Measurements from ENCODE around the gene SH3TC1. TPM values are rescaled to one million over a fixed set of nuclear protein-coding genes. Genes with fewer than 3 reads are reported as not detected.

SH3TC1 gene
- total RNA-seq, 1 donor from 2014 or later: 23.2 TPM

DNA sequence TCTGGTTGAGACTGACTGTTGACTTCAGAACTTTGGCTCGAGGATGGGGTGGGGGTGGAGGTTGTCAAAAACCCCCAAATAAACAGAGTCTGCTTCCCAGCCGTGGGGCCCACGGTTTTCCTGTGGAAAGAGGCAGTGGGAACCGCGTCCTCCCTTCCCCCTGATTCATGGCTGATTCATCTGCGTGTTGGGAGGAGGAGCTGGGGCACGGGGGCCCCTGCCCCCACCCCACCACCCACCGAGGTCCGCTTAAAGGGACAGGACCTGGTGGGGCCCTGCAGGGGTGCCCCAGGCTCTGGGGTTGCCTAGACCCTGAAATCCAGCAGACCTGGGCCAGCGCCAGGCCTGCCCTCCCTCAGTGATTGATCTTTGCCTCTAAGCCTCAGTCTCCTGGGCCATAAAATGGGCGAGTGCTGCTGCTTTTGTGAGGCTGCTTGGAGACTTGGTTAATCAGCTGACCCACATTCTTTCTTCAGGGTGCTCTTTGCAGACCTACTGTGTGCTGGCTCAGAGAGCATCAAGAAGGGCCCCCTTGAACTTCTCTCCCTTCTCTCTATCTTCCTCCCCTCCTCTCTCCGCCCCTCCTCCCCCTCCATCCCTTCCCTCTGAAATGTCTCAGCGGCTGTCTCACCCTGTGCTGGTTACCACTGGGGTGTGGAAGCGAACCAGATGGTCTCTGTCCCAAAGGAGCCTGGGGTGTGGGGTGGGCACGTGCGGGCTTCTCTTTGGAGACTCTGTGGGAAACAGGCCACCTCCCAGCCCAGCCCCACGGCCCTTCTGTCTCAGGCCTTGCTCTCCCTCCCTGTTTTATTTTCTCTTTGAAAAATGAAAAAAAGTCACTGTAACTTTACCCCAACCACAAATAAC is 79.6 kb downstream of the SH3TC1 start:
- no peak for TF ChIP-seq CTCF (IDR thresholded peaks at IDR 0.05; ENCODE audit: unreplicated experiment)
- no peak for DNase-seq (ENCODE audit: low spot score in 2 of 2, unreplicated experiment in 2 of 2)
- H3K27me3 Mint-ChIP-seq (ENCODE audit: low read depth): no peaks in the 10 kb centered on the region
- no peak overlapping the region for H3K4me3 Mint-ChIP-seq
- no peaks in the 10 kb centered on the region for H3K36me3 Mint-ChIP-seq
- H3K27ac Mint-ChIP-seq: peak overlapping the region; percentile 80
- peaks cover 36% of the 10 kb centered on the region for H3K4me1 Mint-ChIP-seq
- no peaks in the 10 kb centered on the region for H3K9me3 Mint-ChIP-seq

DNA sequence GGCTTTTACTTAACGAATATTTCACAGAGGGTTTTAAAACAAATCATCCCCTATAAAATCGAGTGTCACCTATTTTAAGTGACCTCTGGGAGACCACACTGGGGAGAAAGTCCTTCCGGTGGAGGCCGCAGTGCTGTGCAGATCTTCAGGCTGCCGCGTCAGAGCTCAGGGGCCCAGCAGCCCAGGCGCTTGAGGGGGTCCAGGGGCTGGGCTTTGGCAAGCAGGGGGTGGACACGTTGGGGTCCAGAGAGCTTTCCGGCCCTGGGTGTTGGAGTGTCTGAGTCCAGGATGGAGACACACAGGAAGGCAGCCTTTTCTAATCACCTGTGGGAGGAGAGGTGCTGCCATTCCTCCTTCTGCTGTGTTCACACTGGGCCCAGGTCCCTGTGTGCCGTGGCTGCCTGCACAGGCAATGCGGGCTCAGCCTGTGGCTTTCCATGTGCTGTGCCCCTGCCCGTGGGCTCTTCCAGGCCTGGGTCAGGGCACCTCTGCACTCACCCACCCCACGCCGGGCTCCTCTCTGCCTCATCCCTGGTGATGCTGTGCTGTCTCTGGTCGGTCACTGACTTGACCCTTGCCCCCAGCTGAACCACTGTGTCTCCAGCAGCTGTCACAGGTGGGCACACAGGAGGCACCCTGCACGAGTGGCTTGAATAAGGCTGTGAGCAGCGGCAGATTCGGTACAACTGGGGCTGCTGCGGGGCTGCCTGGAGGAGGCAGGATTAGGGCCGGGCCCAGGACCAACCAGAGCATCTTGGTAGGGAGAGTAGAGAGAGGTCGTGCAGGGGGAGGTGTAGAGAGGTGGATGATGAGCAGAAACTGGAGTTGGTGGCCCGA is 80.4 kb downstream of the SH3TC1 start:
- H3K4me1 Mint-ChIP-seq: peaks cover 32% of the 10 kb centered on the region
- no peak for TF ChIP-seq CTCF (IDR thresholded peaks at IDR 0.05; ENCODE audit: unreplicated experiment)
- peak overlapping the region; percentile 78 for H3K27ac Mint-ChIP-seq
- no peaks in the 10 kb centered on the region for H3K27me3 Mint-ChIP-seq (ENCODE audit: low read depth)
- no peaks in the 10 kb centered on the region for H3K36me3 Mint-ChIP-seq
- no peak overlapping the region for H3K4me3 Mint-ChIP-seq
- no peak for DNase-seq (ENCODE audit: low spot score in 2 of 2, unreplicated experiment in 2 of 2)
- H3K9me3 Mint-ChIP-seq: no peaks in the 10 kb centered on the region

- Mint-ChIP-seq H3K4me1 (peaks cover 24% of the 10 kb centered on the region), H3K9me3 (no peaks in the 10 kb centered on the region), H3K4me3 (no peak overlapping the region), H3K36me3 (no peaks in the 10 kb centered on the region), H3K27me3 (ENCODE audit: low read depth) (no peaks in the 10 kb centered on the region), H3K27ac (no peak overlapping the region)
- no peak for TF ChIP-seq CTCF (IDR thresholded peaks at IDR 0.05; ENCODE audit: unreplicated experiment)
- DNase-seq (ENCODE audit: low spot score in 2 of 2, unreplicated experiment in 2 of 2): no peak
Observed at GRCh38 chr4:8280158-8280875, 81.2 kb downstream of the SH3TC1 start.

- Mint-ChIP-seq H3K27ac (no peak overlapping the region), H3K9me3 (no peaks in the 10 kb centered on the region), H3K4me3 (no peak overlapping the region), H3K4me1 (peaks cover 24% of the 10 kb centered on the region), H3K36me3 (no peaks in the 10 kb centered on the region), H3K27me3 (ENCODE audit: low read depth) (no peaks in the 10 kb centered on the region)
- no peak for DNase-seq (ENCODE audit: low spot score in 2 of 2, unreplicated experiment in 2 of 2)
- no peak for TF ChIP-seq CTCF (IDR thresholded peaks at IDR 0.05; ENCODE audit: unreplicated experiment)
Observed at GRCh38 chr4:8280876-8281440, 81.9 kb downstream of the SH3TC1 start.

- no peak for TF ChIP-seq CTCF (IDR thresholded peaks at IDR 0.05; ENCODE audit: unreplicated experiment)
- Mint-ChIP-seq H3K4me3 (no peak overlapping the region), H3K36me3 (no peaks in the 10 kb centered on the region), H3K9me3 (no peaks in the 10 kb centered on the region), H3K27me3 (ENCODE audit: low read depth) (no peaks in the 10 kb centered on the region), H3K4me1 (peaks cover 21% of the 10 kb centered on the region), H3K27ac (peak overlapping the region; percentile 9)
- no peak for DNase-seq (ENCODE audit: low spot score in 2 of 2, unreplicated experiment in 2 of 2)
Observed at GRCh38 chr4:8281519-8282133, 82.5 kb downstream of the SH3TC1 start.
